ENCODE data around the gene SGIP1. TPM values are rescaled to one million over a fixed set of nuclear protein-coding genes. Genes with fewer than 3 reads are reported as not detected.

SGIP1 gene
- total RNA-seq, 2 donors from 2014 or later = 3.8 to 9.4 TPM

DNA sequence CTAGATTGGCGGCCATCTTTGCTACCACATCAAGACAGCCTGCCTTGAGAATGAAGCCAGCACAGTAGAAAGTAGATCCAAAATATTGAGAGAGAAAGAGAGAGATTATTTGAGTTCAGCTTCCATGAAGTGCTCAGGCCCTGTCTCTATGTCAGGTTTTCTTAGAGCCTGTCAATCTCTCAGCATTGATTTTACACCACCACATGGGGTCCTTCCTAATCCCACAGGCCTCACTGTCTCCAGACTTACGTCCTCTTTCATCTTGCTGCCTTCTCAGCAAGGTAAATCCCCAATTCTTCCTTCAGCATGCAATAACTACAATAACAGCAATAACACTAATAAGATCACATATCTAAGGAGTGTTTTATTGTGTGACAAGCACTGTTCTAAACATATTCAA, 239.3 kb downstream of the SGIP1 start:
- 68 to 83% methylated on average over 1 to 2 of the region's 2 CpGs for WGBS, 2 experiments (ENCODE audit: insufficient coverage in 1 of 2, insufficient read length in 1 of 2)
- Mint-ChIP-seq H3K27ac (no peak overlapping the region), H3K36me3 (ENCODE audit: low read depth) (no peaks in the 10 kb centered on the region), H3K27me3 (ENCODE audit: insufficient read depth) (peaks cover 16% of the 10 kb centered on the region), H3K9me3 (no peaks in the 10 kb centered on the region), H3K4me3 (no peak overlapping the region), H3K4me1 (peaks cover 12% of the 10 kb centered on the region)
- H3K27ac ChIP-seq (ENCODE audit: low read depth, low read length) = no peak overlapping the region
- H3K9ac ChIP-seq (ENCODE audit: extremely low read depth, low read length, poor library complexity, severe bottlenecking) = no peak overlapping the region
- TF ChIP-seq, protein P1, sequence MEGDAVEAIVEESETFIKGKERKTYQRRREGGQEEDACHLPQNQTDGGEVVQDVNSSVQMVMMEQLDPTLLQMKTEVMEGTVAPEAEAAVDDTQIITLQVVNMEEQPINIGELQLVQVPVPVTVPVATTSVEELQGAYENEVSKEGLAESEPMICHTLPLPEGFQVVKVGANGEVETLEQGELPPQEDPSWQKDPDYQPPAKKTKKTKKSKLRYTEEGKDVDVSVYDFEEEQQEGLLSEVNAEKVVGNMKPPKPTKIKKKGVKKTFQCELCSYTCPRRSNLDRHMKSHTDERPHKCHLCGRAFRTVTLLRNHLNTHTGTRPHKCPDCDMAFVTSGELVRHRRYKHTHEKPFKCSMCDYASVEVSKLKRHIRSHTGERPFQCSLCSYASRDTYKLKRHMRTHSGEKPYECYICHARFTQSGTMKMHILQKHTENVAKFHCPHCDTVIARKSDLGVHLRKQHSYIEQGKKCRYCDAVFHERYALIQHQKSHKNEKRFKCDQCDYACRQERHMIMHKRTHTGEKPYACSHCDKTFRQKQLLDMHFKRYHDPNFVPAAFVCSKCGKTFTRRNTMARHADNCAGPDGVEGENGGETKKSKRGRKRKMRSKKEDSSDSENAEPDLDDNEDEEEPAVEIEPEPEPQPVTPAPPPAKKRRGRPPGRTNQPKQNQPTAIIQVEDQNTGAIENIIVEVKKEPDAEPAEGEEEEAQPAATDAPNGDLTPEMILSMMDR (conservative IDR thresholded peaks at IDR 0.05) = no peak
- H3K4me3 ChIP-seq (ENCODE audit: low read length) = no peak overlapping the region
- no peaks in the 10 kb centered on the region for H3K9me3 ChIP-seq (ENCODE audit: control insufficient read depth, low read length)
- peaks cover 4% of the 10 kb centered on the region for H3K27me3 ChIP-seq (ENCODE audit: control insufficient read depth, insufficient read depth, low read length, poor library complexity, severe bottlenecking)
- no peaks in the 10 kb centered on the region for H3K4me1 ChIP-seq (ENCODE audit: control insufficient read depth, insufficient read depth, low read length)
- no peaks in the 10 kb centered on the region for H3K36me3 ChIP-seq (ENCODE audit: control insufficient read depth, insufficient read depth, low read length)
- peak; percentile 71 for DNase-seq

DNA sequence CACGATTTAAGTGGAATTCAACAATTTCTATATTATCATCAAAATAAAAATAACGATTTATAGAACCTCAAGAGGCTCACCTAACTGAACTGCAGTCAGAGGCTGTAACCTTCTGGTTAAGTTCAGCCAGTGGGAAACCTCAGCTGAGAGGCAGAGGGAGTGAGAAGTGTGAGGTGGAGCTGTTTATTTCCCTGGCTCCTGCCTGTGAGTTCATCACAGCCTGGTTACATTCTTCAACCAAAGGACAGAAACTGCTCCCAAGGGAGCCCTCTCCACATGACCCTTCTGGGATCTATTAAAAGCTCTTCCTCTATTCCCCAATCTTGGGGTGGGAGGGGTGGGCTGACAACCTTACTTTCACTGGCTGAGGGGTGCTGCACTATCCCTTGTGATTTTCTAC, 240.5 kb downstream of the SGIP1 start:
- H3K27me3 ChIP-seq (ENCODE audit: control insufficient read depth, insufficient read depth, low read length, poor library complexity, severe bottlenecking) = peaks cover 4% of the 10 kb centered on the region
- H3K4me1 Mint-ChIP-seq = peaks cover 12% of the 10 kb centered on the region
- H3K9me3 Mint-ChIP-seq = peaks cover 3% of the 10 kb centered on the region

DNA sequence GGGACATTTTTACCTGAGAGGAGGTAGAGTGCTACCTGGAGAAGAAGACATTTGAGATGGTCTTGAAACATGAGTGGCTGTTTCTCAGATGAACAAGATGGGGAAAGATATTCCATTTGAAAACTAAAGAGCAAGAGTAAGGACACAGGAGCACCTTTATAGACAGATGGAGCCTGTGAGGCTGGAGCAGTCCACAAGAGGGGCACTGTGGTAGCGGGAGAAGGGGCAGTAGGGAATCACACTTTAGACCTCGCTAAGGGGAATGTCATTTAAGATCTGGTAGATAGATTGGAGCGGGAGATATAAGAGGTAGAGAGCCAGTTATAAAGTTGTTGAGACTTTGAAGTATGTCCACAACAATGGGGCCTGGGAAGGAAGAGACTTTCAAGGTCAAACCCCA, 241.7 kb downstream of the SGIP1 start:
- no peak overlapping the region for H3K27ac ChIP-seq (ENCODE audit: low read depth, low read length)
- H3K4me1 Mint-ChIP-seq = peaks cover 10% of the 10 kb centered on the region
- no peak overlapping the region for H3K27ac Mint-ChIP-seq
- H3K9me3 ChIP-seq (ENCODE audit: control insufficient read depth, low read length) = peaks cover 10% of the 10 kb centered on the region
- no peak overlapping the region for H3K9ac ChIP-seq (ENCODE audit: extremely low read depth, low read length, poor library complexity, severe bottlenecking)
- no peaks in the 10 kb centered on the region for H3K36me3 ChIP-seq (ENCODE audit: control insufficient read depth, insufficient read depth, low read length)
- peaks cover 15% of the 10 kb centered on the region for H3K9me3 Mint-ChIP-seq
- no peaks in the 10 kb centered on the region for H3K36me3 Mint-ChIP-seq (ENCODE audit: low read depth)
- TF ChIP-seq, protein P1 (conservative IDR thresholded peaks at IDR 0.05) = peak; percentile 37
- H3K4me1 ChIP-seq (ENCODE audit: control insufficient read depth, insufficient read depth, low read length) = no peaks in the 10 kb centered on the region
- H3K4me3 ChIP-seq (ENCODE audit: low read length) = no peak overlapping the region
- H3K27me3 Mint-ChIP-seq (ENCODE audit: insufficient read depth) = peaks cover 16% of the 10 kb centered on the region
- DNase-seq = no peak
- WGBS, 2 experiments (ENCODE audit: insufficient coverage in 1 of 2, insufficient read length in 1 of 2) = 89 to 95% methylated on average over 2 to 3 of the region's 3 CpGs
- H3K4me3 Mint-ChIP-seq = no peak overlapping the region
- H3K27me3 ChIP-seq (ENCODE audit: control insufficient read depth, insufficient read depth, low read length, poor library complexity, severe bottlenecking) = peaks cover 4% of the 10 kb centered on the region

More for the DNA sequence above, 240.5 kb downstream of the SGIP1 start:
- no peak overlapping the region for H3K9ac ChIP-seq (ENCODE audit: extremely low read depth, low read length, poor library complexity, severe bottlenecking)
- Mint-ChIP-seq H3K27ac (no peak overlapping the region), H3K27me3 (ENCODE audit: insufficient read depth) (peaks cover 16% of the 10 kb centered on the region), H3K36me3 (ENCODE audit: low read depth) (no peaks in the 10 kb centered on the region), H3K4me3 (no peak overlapping the region)
- 84 to 100% methylated on average over 1 to 2 of the region's 2 CpGs for WGBS, 2 experiments (ENCODE audit: insufficient coverage in 1 of 2, insufficient read length in 1 of 2)
- no peak overlapping the region for H3K27ac ChIP-seq (ENCODE audit: low read depth, low read length)
- no peak for DNase-seq
- no peaks in the 10 kb centered on the region for H3K36me3 ChIP-seq (ENCODE audit: control insufficient read depth, insufficient read depth, low read length)
- H3K9me3 ChIP-seq (ENCODE audit: control insufficient read depth, low read length) = peaks cover 3% of the 10 kb centered on the region
- no peak overlapping the region for H3K4me3 ChIP-seq (ENCODE audit: low read length)
- H3K4me1 ChIP-seq (ENCODE audit: control insufficient read depth, insufficient read depth, low read length) = no peaks in the 10 kb centered on the region
- TF ChIP-seq, protein P1 (conservative IDR thresholded peaks at IDR 0.05) = no peak

Measured in endodermal cell (in vitro differentiated cells).